HG03565 (cell line): ENCODE data around the gene KRT26.
"Not testable (repeated sequence)": the region's sequence is repeated elsewhere in the genome, so short reads cannot be mapped to it uniquely, and the experiment has no call there.

Experiments used
- ATAC-seq: cut with Tn5 transposase; IDR thresholded peaks from one replicate; pipeline ENCODE4 v1.9.1; 2021; ENCODE audit warnings: mild to moderate bottlenecking, moderate library complexity; ENCODE audit not compliant: unreplicated experiment

The KRT26 gene, protein sequence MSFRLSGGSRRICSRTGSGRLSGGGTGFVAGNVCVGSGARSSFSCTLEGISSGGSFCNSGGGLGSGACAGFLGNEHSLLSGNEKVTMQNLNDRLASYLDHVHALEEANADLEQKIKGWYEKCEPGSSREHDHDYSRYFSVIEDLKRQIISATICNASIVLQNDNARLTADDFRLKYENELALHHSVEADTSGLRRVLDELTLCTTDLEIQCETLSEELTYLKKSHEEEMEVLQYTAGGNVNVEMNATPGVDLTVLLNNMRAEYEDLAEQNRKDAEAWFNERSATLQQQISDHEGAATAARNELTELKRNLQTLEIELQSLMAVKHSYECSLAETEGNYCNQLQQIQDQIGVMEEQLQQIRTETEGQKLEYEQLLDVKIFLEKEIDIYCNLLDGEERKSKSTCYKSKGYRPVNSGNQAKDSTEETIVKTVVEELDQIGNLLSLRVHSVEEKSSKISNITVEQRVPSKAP

DNA sequence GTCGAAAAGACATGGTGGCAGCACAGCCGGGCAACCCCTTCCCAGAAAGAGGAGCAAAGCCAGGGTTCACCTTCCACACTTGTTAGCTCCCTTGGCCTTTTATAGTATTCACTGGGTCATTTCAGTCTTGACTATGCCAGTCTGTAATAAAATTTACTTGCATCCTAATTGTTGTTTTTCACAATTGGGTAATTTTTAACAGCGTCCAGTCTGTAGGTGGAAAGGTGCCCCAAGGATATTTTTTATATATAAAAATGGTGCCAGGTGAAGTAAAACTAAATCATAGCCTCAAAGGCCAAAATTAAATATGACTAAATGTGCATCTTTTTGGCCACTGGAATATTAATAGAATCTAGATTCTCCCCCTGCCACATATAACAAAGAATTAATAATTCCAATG lies at the start of gene KRT26:
KRT26 (minus strand) TSS at position 101 of the 400 bp plus-strand sequence; CDS start at position 13, 88 bp downstream.
- no peak for ATAC-seq

GRCh38 chr17:40821536-40821935 lies 49.5 kb upstream of the KRT26 start:
- ATAC-seq: no peak

- ATAC-seq: no peak
Measured at GRCh38 chr17:40820228-40820838, 48.3 kb upstream of the KRT26 start.

DNA sequence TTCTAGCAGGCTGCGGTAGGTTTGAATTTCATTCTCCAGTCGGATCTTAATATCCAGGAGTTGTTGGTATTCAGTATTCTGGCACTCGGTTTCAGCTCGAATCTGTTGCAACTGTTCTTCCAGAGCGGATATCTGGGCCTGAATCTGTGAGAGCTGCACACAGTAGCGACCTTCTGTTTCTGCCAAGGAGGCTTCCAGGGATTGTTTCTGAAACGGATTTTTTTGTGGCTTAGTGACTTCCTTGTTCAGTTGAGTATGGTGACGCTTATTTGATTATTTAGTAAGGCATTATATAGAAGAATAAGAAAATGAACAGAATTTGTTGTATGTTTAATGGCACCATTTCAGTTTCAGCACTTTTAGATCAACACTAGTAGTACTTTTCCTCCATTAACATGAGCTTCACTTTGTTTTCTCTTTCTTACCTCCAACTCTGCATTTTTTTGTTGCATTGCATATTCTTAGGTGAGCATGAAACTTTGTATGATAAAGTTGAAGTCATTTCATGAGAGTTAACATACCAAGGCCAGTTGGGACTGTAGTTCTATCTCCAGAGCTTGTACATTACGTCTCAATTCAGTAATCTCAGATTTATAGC lies 47.6 kb upstream of the KRT26 start:
- ATAC-seq: no peak

DNA sequence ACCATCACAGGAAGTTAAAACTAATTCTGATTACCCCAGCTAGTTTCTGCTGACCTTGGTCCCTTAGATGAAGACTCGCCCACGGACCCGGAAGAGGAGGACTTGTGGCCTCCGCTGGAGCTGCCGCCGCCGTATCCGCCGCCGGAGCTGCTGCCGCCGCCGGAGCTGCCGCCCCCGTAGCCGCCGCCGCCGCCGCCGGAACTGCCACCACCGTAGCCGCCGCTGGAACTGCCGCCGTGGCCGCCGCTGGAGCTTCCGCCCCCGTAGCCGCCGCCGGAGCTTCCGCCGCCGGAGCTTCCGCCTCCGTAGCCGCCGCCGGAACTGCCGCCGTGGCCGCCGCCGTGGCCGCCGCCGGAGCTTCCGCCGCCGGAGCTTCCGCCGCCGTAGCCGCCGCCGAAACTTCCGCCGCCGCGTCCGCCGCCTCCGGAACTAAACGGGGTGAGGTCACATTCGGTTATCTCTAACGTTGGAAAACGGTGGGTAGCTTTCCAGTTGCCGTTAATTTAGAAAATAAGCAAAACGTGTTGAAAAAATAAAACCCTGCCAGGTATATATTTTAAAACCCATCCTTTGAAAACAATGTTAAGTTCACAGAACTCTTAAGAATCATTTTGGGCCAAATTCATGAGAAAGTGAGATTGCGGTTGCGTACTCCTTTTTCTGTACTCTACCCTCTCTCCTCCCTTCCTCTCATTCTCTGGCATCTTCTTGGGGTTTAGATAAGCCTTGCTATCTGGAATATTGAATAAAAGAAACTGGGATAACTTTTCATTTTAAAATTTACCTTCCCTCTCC lies 46.9 kb upstream of the KRT26 start:
- ATAC-seq: peak; percentile 44

DNA sequence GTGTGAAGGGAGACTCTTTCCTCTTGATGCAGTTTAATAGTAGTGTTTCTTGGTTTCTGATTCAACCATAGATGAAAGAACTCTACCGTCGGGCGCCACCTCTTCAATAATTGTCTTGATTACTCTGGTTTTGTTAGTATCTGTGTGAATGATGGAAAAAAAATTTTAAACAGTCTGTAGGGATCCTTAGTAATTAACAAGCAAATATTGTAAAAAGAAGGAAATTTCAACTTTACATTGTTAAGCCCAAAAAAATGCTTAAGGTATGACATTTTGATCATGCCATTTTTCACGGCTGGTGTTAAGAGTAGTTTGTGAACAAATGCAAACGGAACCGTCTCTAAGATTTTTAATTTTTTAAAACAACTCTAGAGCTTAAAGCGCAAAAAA lies 46.3 kb upstream of the KRT26 start:
- no peak for ATAC-seq

GRCh38 chr17:40817103-40817682 lies 45.2 kb upstream of the KRT26 start:
- ATAC-seq: no peak

- no peak for ATAC-seq
Measured at GRCh38 chr17:40816569-40816968, 44.6 kb upstream of the KRT26 start.

DNA sequence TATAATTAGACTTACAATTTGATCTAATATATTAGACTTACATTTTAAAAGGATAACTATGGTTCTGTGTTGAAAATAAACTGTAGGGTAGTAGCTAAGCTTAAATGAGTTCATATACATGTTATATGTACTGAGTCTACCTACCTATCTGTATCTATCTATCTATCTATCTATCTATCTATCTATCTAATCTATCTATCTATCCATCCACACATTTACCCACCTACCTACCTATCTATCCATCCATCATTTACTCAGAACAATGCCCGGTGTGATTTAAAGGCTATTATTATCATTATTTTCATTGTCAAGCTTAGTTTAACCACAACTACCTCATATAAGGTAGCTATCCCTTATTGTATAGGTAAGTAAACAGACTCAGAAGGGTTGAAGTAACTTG lies 43.4 kb upstream of the KRT26 start:
- no peak for ATAC-seq

DNA sequence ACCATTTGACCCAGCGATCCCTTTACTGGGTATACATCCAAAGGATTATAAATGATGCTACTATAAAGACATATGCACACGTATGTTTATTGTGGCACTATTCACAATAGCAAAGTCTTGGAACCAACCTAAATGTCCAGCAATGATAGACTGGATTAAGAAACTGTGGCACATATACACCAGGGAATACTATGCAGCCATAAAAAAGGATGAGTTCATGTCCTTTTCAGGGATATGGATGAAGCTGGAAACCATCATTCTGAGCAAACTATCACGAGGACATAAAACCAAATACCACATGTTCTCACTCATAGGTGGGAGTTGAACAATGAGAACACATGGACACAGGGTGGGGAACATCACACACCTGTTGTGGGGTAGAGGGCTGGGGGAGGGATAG lies 42.7 kb upstream of the KRT26 start:
- ATAC-seq: not testable (repeated sequence)

GRCh38 chr17:40813804-40814203 lies 41.8 kb upstream of the KRT26 start:
- ATAC-seq: no peak

GRCh38 chr17:40812639-40813038 lies 40.6 kb upstream of the KRT26 start:
- no peak for ATAC-seq

DNA sequence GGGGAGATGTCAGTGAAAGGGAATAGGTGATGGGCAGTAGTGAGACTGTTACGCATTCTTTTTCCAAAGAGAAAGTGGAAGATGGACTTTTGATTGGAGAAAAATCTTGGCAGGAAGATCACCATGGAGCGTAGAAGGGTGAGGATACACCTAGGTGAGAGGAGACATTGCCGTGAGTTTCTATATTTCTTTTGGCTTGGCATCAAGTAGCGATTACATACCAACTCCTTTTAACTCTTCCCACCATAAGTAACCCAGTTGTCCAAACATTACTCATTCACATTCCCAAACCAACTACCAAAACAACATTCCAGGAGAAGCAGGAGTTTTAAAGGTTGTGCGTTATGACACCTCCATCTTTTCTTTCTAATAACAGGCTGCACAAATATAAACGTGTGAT lies 38.5 kb upstream of the KRT26 start:
- ATAC-seq: no peak

DNA sequence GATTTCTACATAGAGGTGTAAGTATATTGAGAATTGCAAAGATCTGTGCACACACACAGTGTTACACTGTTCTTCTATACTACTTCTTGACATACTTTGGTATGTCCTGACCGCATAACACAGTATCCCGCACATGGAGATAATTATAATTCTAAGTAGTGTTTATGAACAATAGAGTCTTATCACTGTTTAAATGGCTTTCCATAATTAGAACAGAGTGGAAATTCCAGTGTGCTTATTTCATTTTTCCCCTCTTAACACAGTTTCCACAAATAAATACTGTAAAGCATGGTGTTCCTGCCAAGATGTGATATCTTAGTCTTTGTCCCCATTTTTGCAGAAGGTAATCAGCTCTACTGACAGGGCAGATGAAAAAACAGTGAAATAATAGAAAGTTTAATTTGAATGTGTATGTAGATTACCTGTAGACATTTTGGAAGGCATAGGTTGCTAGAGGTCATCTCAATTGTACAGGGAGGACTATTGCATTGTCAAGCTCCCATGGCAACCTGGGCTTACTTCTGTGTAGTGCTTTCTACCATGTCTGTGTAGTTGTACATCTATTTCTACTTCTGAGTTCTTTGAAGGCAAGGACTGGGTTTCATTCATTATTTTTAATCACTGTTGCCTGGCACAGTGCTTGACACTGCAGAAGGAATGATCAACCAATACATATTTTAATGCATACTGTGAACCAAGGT lies 37.9 kb upstream of the KRT26 start:
- no peak for ATAC-seq

DNA sequence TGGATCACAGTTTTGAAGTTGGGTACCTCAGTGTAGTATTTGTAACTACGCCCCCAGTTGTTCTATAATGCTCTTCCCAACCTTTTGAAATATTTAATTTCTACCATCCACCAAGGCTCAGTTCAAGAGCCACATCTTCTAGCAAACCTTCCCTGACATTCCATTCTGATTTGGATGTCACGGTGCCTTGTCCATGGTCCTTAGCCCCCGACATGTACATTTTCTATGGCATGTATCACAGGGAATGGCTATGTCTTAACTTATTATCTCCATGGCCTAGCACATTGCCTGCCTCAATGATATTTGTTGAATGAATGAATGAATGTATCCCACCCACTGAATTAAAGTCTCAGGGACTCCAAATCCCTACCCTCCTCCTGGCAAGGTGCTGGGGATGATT lies 34.1 kb upstream of the KRT26 start:
- no peak for ATAC-seq

DNA sequence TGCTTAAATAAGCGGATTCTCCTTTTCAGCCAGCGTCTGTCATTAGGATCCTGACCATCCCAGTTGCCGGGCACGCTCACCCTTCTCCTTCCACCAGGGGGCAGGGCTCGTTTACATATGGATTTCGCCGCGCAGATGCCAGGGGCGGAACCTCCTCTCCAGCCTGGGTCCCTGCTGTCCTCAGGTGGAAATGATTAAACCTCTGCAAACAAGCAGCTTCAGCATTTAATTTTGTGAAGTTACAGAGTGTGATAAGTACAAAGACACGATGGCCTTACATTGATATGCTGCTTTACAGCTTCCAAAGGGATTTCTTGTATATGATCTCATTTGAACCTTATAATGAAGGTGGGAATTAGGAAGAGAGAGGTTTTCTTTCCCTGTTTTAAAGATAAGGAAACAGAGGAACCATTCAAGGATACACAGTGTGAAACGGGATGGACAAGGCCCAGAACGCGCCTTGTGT lies 31.6 kb upstream of the KRT26 start:
- ATAC-seq: no peak

GRCh38 chr17:40801157-40801556 lies 29.2 kb upstream of the KRT26 start:
- no peak for ATAC-seq

- ATAC-seq: no peak
Measured at GRCh38 chr17:40800381-40800780, 28.4 kb upstream of the KRT26 start.

GRCh38 chr17:40799859-40800258 lies 27.9 kb upstream of the KRT26 start, which contains the start of gene KRT28:
KRT28 (minus strand) TSS chr17:40799959; CDS start chr17:40799893, 66 bp downstream.
- no peak for ATAC-seq

- no peak for ATAC-seq
Measured at GRCh38 chr17:40796846-40797245, 24.8 kb upstream of the KRT26 start.
